Pulmonary artery endothelial cell (primary cell): ENCODE results near the gene ASCC3. TPM values are rescaled to one million over a fixed set of nuclear protein-coding genes. Genes with fewer than 3 reads are reported as not detected.
A peak's percentile ranks its signal among the peaks of the same experiment; 100 is the strongest.
"Not testable (repeated sequence)": the region's sequence is repeated elsewhere in the genome, so short reads cannot be mapped to it uniquely, and the experiment has no call there.

Experiments
- DNase-seq: peaks from one replicate; pipeline ENCODE4 v3.0.0-alpha.2; 2011; ENCODE audit warnings: low read depth, low spot score
- total RNA-seq: library from RNA; depleted of rRNA; stranded (reverse); fragments of >200 nt; gene quantifications from 2 replicates; pipeline ENCODE4 v1.2.3, GENCODE V29; 2014

ASCC3 gene
- total RNA-seq, 1 donor from 2014 or later: 74.1 TPM

DNA sequence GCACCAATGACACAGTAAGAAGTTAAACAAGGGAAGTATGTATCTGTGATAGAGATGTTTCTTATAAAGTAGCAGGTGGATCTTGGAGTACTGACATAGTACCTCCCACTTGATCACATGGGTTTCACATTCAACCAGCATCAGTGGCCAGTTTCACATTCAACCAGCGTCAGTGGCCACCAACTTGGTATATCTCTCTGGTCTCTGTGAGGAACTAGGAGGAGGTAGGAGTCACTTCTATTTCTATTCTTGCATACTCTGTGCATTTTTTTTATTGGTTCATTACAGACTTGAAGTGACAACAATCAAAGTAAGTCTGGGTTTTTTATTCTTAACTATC, 216.1 kb downstream of the ASCC3 start:
- no peak for DNase-seq

DNA sequence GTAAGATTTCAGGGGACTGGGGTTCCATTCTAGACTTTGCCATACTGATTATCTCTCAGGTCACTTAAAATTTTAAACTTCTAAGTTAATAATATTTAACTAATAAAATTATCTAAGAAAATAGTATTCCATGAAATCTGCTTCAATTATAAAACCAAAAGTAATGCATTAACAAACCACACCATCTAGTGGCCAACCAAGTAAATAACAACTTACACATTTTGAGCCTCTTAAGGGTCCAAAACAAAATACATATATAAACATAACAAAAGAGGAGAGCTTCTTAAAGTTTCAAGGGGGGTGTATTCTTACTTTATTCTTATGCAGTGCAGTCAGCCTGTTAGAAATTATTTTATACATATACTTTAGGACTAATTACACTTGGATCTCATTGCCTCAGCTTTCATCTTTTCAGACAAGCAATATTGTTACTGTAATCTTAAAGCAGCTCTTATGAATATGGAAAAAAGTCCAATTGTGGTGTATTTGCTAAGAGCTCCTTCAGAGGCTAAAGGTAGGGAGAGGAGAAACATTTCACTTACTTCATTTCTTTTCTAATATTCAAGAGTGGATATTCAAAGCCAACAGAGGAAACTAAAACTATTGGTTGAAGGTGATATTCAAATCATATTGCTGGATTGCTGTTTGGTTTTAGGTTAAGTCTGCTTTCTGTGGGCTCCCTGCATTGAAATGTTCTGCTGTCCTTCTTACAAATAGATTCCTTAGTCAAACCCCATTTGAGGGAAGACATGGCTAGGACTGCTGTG, 216.7 kb downstream of the ASCC3 start:
- no peak for DNase-seq

DNA sequence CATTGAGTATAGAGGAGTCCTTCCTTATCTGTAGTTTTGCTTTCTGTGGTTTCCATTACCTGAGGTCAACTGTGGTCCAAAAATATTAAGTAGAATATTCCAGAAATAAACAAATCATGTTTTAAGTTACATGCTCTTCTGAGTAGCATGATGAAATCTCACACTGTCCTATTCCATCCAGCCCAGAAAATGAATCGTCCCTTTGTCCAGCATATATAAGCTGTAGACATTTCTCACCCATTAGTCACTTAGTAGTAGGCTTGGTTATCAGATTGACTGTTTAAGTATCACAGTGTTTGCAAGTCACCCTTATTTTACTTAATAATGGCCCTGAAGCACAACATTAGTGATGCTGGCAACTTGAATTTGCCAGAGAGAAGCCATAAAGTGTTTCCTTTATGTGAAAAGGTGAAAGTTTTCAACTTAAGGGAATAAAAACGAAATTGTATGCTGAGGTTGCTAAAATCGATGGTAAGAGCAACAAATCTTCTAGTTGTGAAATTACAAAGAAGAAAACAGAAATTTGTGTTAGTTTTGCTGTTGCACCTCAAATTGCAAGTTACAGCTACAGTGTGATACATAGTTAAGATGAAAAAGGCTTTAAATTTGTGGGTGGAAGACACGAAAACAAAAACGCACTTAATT, 217.8 kb downstream of the ASCC3 start:
- no peak for DNase-seq

DNA sequence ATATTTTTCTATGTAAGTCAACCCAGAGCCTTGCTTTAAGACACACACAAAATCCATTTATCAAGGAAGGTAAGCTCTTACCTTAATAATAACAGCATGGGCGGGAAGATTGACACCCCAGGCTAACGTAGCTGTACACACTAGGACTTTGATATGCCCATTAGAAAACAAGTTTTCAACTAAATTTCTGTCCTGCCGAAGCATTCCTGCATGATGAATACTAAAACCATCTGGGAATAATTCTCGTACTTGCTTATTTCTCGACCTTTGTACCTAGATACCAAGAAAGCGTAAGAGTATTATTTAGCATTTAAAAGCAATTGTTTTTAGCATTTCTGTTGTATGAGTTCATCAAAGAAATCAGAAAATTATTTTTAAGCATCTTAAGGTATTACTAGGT, 218.9 kb downstream of the ASCC3 start:
- DNase-seq: no peak

DNA sequence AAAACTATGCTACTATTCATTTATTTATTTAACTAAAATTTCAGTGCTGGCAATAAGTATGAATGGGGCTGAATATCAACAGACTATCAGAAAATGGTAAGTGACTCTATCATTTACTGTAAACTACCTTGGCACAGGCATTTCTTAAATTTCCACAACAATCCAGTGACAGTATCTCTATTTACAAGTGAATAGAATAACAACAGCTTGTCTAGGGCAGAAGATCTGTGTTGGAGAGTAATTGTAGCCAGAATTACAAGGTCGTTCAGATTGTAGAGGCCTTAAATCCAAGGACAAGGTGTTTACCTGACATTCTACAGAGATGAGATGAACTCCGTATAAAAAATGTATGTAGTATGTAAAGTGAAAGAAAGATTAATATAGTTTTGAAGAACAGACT, 222.6 kb downstream of the ASCC3 start:
- DNase-seq: no peak

DNA sequence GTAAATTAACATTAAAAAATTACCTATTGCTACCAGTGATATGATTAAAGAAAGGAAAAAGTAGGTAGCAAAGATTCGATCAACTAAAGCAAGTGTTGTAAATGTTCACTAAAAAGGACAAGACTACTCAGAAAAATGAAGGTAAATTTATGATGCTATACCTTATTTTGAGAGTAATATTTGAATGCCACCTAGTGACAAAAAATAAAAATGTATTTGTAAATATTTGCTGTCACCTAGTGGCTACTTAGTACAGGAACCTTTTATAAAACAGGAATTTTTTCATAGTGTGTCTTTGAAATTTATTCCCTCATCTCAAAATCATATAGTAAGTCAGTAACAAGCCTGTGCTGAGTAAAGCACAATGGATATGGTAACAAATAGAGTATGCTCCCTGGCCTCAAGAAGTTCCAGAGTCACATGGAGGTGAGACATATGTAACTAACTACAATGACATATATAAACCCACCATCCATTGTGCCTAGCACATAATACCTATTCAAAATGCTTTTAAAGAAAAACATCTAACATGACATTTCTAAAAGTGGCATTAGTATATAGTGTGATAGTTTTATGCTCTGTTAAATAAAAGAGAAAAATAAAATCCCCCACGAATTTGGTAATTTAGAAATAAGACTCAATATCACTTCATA, 223.3 kb downstream of the ASCC3 start:
- no peak for DNase-seq

DNA sequence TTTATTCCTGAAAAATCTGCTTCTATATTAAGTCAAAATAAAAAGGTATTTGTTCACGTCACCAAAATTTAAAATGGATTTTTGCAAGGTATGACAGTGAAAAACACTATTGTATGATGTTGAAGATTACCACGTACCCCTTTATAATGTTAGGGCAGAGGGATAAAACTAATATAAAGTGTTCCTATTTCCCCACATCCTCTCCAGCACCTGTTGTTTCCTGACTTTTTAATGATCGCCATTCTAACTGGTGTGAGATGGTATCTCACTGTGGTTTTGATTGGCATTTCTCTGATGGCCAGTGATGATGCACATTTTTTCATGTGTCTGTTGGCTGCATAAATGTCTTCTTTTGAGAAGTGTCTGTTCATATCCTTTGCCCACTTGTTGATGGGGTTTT, 240.0 kb downstream of the ASCC3 start:
- not testable (repeated sequence) for DNase-seq

DNA sequence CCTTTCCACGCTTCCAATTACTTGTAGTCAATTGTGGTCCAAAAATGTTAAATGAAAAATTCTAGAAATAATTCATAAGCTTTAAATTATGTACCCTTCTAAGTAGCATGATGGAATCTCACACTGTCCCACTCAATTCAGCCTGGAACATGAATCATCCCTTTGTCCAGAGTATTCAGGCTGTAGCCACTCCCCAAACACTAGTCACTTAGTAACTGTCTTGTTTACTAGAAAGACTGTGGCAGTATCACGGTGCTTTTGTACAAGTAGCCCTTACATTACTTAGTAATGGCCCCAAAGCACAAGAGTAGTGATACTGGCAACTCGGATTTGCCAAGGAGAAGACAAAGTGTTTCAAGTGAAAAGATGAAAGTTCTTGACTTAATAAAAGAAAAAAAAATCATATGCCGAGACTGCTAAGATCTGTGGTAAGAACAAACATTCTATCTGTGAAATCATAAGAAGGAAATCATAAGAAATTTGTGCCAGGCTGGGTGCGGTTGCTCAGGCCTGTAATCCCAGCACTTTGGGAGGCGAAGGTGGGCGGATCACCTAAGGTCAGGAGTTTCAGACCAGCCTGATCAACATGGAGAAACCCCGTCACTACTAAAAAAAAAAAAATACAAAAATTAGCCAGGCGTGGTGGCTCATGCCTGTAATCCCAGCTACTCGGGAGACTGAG, 247.9 kb downstream of the ASCC3 start:
- DNase-seq: peak; percentile 35

DNA sequence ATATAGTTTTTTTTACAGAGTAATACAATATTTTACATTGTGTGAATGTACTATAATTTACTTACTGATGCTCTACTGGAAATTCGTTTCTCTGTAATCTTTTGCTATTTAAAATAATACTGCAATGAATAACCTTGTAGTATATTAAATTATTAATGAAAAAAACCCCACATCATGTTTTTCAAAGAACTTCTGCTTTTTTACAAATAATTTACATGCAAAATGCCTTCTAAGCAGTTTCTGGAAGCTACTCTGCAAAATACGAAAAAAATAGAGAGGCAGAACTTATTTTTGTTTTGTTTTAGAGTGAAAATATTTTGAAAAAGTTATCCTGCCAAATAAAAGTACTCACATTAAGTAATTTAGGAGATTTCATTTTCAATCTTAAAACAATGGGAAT, 250.6 kb downstream of the ASCC3 start:
- no peak for DNase-seq

DNA sequence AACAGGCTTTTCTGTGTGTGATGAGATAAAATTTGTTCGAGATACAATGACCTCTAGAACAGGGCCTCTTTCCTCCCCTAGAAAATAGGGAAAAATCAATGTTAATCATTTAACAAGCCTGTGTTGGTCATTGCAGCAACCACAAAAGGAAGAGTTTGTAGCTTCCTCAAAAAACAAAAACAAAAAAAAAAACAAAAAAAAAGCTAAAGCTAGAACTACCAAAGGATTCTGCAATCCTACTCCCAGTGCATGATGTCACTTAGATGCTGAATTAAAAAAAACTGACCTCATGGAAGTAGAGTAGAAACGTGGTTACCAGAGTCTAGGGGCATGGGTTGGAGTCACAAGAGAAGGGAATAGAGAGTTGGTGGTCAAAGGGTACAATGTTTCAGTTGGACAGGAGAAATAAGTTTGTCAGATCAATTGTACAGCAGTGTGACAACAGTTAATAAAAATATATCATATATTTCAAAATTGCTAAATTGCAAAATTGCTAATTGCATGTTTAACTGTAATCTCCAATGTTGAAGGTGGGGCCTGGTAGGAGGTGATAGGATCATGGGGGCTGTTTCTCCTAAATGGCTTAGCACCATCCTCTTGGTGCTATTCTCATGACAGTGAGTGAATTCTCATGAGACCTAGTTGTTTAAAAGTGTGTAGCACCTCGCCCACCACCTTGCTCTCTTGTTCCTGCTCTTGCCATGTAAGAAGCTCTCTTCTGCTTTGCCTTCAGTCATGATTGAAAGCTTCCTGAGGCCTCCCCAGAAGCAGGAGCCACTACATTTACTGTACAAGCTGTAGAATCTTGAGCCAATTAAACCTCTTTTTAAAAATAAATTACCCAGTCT, 253.0 kb downstream of the ASCC3 start:
- no peak for DNase-seq

DNA sequence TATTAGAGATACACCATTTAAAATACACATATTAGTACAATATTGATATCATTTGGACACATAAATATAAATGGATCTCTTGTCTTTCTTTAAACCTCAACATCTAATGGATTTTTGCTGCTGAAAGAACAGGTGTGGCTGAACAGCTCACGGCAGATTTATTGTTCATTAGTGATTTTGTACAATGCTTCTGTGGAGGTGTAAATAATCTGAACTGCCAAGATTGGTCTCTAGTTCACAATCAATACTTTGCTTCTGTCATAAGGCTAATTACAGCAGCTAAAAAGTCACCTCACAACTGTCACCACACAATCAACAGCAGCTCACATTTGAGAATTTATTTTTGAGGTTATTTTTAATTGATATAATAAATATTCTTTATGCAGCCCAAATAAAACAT, 254.4 kb downstream of the ASCC3 start:
- no peak for DNase-seq

DNA sequence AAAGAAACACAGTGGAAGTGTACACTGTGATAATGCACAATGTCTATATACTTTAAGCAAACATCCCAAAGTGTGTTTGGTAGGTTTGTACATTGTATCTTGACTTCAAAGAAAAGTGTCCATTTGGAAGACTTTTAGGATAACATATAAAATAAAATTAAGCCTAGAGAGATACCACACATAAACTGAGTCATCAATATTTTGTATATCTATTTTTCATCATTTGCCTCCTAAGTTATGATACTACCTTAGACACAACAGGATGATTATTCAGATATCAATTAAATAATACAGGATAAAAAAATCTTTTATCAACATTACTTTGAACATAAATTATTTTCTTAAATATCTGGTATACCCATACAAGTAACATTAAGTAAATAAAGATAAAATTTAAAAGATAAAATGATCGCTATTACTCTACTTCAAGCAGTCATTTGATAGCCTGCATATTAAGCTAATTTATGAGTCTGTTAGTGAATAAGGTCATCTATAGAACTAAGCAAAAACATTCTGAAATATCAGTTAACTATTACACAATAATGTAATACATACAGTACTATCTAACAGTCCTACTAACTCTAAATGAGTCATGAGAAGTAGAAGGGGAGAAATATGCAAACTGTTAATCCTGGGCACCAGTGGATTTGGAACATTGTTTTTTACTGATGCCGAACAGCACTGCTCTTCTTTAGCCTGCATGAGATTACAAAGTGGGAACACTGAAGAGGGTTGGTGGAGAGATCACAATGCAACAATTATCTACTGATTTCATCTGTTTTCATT, 258.0 kb downstream of the ASCC3 start:
- no peak for DNase-seq

DNA sequence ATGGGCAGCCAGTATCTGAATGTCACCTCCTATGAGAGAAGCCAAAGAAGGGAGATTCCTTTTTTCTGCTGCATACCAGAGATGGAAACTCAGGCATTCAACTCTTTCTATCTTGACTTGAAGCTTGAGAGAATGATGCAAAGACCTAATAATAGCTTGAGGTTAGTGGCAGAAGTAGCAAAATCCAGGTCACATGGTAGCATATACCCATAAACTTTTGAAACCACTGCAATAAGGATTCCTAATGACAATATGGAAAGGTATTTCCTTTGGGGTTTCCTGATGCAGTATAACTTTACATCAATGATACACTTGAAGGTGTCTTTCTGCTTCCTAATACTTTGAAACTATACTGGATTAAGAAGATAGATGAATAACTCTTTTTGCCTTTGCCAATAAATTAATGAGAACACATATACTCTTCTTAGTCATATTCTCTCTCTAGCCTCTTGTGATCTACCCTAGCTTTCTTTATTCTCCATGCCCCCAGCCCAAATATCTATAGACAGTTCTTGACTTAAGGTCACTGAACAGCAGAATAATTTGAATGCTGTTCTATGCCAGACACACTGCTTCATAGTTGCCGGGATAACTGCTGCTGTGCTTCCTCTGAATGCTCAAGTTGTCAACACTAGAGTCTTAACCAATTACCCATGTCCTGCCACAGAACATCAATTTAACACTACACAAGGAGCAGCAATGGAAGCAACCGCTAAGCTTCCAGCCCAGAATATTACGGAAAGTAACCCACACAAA, 260.9 kb downstream of the ASCC3 start:
- DNase-seq: no peak

DNA sequence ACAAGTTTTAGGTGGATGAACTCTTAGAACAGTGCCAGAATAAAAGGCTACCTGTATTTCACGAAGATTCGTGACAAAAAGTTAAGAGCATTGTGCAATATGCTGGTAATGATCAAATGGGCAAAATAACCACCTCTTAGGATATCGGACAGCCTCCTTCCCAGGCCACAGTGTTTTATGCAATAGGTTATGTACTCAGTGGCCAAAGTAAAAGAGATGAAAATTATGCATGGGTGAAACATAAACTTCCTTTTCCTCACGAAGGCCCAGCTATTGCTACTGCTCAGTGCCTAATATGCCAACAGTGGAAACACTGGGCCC, 262.8 kb downstream of the ASCC3 start:
- DNase-seq: no peak

DNA sequence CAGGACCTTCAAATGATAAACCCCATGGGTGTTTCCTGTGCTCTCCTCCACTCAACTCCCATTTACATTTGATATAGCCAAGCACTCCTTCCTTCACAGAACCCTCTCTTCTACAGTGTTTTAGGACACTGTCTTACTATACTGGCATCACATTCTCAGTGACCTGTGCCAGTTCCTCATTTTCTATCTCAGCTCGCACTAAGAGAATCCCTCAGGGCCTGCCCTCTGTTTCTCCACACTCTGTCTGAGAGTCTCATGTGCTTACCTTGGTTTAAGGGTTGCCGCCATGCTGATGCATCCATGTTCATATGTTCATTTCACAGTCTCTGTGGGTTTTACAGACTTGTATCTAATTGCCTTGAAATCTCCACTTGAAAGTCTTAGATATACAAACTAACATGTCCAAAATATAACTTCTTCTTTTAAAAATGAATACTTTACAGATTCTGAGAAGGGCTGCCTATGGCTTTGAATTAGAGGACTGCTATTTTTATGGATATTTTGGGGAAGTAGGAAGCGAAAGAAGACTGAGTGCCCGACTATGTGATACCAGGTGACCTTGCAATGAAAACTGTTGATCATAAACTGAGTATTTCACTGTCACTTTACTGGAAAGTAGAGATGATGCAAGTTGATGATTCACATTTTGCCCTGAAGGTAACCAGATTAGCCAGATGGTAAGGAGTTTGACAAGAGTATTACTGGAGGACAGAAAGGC, 263.3 kb downstream of the ASCC3 start:
- DNase-seq: no peak

DNA sequence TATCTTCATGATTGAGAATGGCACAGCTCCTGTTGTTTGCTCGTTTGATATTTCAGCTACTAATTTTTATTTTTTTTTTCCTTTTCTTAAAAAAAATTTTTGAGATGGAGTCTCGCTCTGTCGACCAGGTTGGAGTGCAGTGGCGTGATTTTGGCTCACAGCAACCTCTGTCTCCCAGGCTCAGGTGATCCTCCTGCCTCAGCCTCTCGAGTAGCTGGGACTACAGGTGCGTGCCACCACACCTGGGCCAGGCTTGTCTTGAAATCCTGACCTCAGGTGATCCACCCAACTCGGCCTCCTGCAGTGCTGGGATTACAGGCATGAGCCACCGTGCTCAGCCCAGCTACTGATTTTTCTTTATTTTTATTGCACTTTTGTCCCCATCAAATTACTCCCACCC, 266.2 kb downstream of the ASCC3 start:
- DNase-seq: no peak

DNA sequence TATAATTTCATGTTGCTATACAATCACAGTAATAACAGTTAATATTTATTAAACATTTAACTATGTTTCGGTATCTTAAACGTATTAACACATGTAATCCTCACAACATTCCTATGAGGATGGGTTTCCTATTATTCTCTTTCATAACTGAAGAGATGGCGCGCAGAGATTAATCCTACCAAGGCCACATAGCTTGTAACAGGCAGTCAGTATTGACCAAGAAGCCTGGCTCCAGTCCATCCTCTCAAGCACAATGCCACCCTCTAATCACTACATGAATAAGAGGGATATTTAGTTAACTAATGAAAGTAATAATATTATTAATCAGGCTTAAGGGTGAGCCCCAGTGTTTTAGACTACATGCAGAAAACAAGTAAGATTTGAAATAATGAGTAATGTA, 266.7 kb downstream of the ASCC3 start:
- DNase-seq: no peak

DNA sequence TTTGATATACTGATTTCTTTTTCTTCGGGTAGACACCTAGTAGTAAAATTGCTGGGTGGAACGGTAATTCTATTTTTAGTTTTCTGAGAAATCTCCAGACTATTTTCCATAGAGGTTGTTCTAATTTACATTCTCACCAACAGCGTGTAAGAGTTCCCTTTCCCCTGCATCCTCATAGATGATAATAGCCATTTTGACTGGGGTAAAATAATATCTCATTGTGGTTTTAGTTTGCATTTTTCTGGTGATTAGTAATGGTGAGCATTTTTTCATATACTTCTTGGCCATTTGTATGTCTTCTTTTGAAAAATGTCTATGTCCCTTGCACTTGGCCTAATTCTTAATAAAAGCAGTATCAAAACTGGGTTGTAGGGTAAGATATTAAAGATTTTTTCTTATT, 267.5 kb downstream of the ASCC3 start:
- DNase-seq: no peak

DNA sequence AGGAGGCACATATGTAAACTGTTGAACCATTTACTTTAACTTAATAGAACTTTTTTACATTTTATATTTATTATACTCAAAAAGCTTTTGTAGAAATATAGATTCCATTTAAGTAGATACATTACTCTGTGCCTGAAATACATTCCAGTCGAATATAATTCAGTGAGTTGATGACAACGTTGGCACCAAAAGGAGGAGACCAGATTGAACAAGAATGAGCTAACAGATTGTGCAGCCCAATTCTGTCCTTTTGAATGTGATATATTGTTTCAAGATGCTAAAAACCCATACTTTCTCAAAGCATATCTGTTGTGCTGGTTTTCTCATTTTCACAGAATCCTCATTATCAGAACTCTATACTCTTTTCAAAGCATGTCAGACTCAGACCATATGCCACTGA, 269.0 kb downstream of the ASCC3 start:
- no peak for DNase-seq
